PC-9 (cell line): ENCODE data around the gene PLB1. TPM values are rescaled to one million over a fixed set of nuclear protein-coding genes. Genes with fewer than 3 reads are reported as not detected.

Experiments
- BruUV-seq: library from RNA; stranded (reverse); fragments of 400-500 nt; replicated peaks from 2 replicates; lab custom pipeline; 2021; lab: Mats Ljungman, UMichigan
- CTCF ChIA-PET: fragments of 300-600 bp; sonication (Branson Sonifier 250); formaldehyde crosslinking; loops from one replicate; lab custom pipeline; 2022; ENCODE audit warnings: antibody characterized with exemption; lab: Charles Lee
- POLR2A ChIA-PET: fragments of 300-600 bp; sonication (Branson Sonifier 250); formaldehyde crosslinking; loops from one replicate; lab custom pipeline; 2022; ENCODE audit warnings: antibody characterized with exemption; ENCODE audit not compliant: unreplicated experiment; lab: Charles Lee
- DNase-seq, 2 experiments: peaks; one replicate each; pipeline versions ENCODE4 v3.0.0 to v3.0.0-alpha.2; 2015 to 2022; ENCODE audit warnings: mixed read lengths in 1 of 2
- H2AFZ ChIP-seq: fragments of 200-600 bp; sonication (generic); 2 replicates; pipeline ENCODE4 v1.8.1; 2017; ENCODE audit warnings: antibody characterized with exemption
- H3F3A ChIP-seq: fragments of 200-600 bp; sonication (generic); 2 replicates; pipeline ENCODE4 v1.8.1; 2017; ENCODE audit warnings: antibody characterized with exemption, mild to moderate bottlenecking, low read depth; ENCODE audit not compliant: insufficient read depth
- H3K27ac ChIP-seq: fragments of 200-600 bp; sonication (generic); 2 replicates; pipeline ENCODE4 v1.6.1; 2016; ENCODE audit warnings: mixed run types
- H3K27me3 ChIP-seq: fragments of 200-600 bp; sonication (generic); 2 replicates; pipeline ENCODE4 v1.6.1; 2016; ENCODE audit warnings: low read depth, mixed run types; ENCODE audit not compliant: insufficient read depth
- H3K36me3 ChIP-seq: fragments of 200-600 bp; sonication (generic); 2 replicates; pipeline ENCODE4 v1.6.1; 2016; ENCODE audit warnings: low read depth, mixed run types
- H3K4me1 ChIP-seq: fragments of 200-600 bp; sonication (generic); replicated peaks from 2 replicates; pipeline ENCODE4 v1.6.1; 2016; ENCODE audit warnings: mixed run types; ENCODE audit not compliant: insufficient read depth
- H3K4me2 ChIP-seq: fragments of 200-600 bp; sonication (generic); 2 replicates; pipeline ENCODE4 v1.6.1; 2017; ENCODE audit warnings: mixed run types
- H3K4me3 ChIP-seq: fragments of 200-600 bp; sonication (generic); 2 replicates; pipeline ENCODE4 v1.6.1; 2016; ENCODE audit warnings: mixed run types
- H3K79me2 ChIP-seq: fragments of 200-600 bp; sonication (generic); 2 replicates; pipeline ENCODE4 v1.6.1; 2017; ENCODE audit warnings: low read depth, mixed run types
- H3K9me2 ChIP-seq: fragments of 200-600 bp; sonication (generic); 2 replicates; pipeline ENCODE4 v1.8.1; 2017; ENCODE audit warnings: mild to moderate bottlenecking; ENCODE audit not compliant: insufficient read depth
- H3K9me3 ChIP-seq: fragments of 200-600 bp; sonication (generic); 2 replicates; pipeline ENCODE4 v1.8.1; 2016; ENCODE audit warnings: low read depth; ENCODE audit not compliant: insufficient read depth
- H4K20me1 ChIP-seq: fragments of 200-600 bp; sonication (generic); 2 replicates; pipeline ENCODE4 v1.8.1; 2017; ENCODE audit not compliant: insufficient read depth
- EZH2 ChIP-seq: fragments of 200-600 bp; sonication (generic); IDR thresholded peaks from 2 replicates; pipeline ENCODE4 v1.8.0; 2017; ENCODE audit warnings: antibody characterized with exemption, low read depth
- intact Hi-C: fragments of 100-400 bp; cut with micrococcal nuclease; formaldehyde crosslinking; loops from one replicate; pipeline ENCODE4 v1.10.0; 2022; ENCODE audit not compliant: unreplicated experiment
- total RNA-seq: library from RNA; stranded (reverse); gene quantifications from 2 replicates; pipeline ENCODE4 v1.2.3, GENCODE V29; 2021
- TF ChIP-seq, protein P1 (sequence below): fragments of 200-600 bp; sonication (generic); conservative IDR thresholded peaks from 2 replicates; pipeline ENCODE4 v1.6.1; 2017; ENCODE audit warnings: mixed run types, antibody characterized with exemption, mild to moderate bottlenecking, moderate library complexity

PLB1 gene
- total RNA-seq, 1 experiment from 2014 or later, result 2.7 TPM

DNA sequence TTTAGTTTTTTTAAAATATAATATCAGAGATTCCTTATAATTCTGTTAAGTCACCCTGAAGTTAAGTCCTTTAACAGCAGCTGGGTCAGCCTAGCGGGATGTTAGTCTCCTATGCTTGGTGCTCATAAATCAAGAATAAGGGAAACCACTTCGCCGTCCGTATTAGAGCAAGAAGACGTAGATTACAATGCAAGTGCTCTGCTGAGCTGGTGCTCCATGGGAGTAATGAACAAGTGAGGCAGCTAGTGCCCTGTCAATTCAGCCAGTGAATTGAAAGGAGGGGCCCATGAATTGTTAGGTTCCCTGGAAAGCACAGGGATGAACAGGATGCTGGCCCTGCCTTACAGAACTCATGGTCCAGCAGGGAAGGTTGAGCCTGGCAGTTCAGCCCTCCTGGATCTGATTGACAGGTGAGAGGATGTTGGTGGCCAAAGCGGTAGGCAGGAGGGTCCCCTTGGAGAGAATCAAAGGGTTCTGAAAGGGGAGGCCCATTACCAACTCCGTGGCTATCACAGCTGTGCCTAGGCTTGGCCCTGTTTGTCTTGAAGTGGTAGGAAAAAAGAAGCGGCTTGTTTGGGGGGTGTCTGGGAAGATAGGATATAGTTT lies 30.8 kb downstream of the PLB1 start:
- DNase-seq, result no peak
- no peaks in the 10 kb centered on the region for H3K4me1 ChIP-seq
- no TSS peak for BruUV-seq
- TF ChIP-seq EZH2, result no peak
- TF ChIP-seq, protein P1, sequence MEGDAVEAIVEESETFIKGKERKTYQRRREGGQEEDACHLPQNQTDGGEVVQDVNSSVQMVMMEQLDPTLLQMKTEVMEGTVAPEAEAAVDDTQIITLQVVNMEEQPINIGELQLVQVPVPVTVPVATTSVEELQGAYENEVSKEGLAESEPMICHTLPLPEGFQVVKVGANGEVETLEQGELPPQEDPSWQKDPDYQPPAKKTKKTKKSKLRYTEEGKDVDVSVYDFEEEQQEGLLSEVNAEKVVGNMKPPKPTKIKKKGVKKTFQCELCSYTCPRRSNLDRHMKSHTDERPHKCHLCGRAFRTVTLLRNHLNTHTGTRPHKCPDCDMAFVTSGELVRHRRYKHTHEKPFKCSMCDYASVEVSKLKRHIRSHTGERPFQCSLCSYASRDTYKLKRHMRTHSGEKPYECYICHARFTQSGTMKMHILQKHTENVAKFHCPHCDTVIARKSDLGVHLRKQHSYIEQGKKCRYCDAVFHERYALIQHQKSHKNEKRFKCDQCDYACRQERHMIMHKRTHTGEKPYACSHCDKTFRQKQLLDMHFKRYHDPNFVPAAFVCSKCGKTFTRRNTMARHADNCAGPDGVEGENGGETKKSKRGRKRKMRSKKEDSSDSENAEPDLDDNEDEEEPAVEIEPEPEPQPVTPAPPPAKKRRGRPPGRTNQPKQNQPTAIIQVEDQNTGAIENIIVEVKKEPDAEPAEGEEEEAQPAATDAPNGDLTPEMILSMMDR, result no peak
- no peak overlapping the region for H3K4me2 ChIP-seq
- H3K27ac ChIP-seq, result no peak overlapping the region
- no peaks in the 10 kb centered on the region for H3K27me3 ChIP-seq
- ChIA-PET CTCF (no interaction called here), POLR2A (no interaction called here)
- intact Hi-C loops, result no loop called here
- H3K36me3 ChIP-seq, result no peaks in the 10 kb centered on the region
- no peaks in the 10 kb centered on the region; the same call in 1 of the 2 replicates for H3K9me2 ChIP-seq
- no peak overlapping the region for H3K4me3 ChIP-seq
- no peaks in the 10 kb centered on the region for H4K20me1 ChIP-seq
- no peaks in the 10 kb centered on the region for H3K9me3 ChIP-seq
- no peak overlapping the region for H2AFZ ChIP-seq
- H3F3A ChIP-seq, result no peaks in the 10 kb centered on the region
- H3K79me2 ChIP-seq, result no peaks in the 10 kb centered on the region

DNA sequence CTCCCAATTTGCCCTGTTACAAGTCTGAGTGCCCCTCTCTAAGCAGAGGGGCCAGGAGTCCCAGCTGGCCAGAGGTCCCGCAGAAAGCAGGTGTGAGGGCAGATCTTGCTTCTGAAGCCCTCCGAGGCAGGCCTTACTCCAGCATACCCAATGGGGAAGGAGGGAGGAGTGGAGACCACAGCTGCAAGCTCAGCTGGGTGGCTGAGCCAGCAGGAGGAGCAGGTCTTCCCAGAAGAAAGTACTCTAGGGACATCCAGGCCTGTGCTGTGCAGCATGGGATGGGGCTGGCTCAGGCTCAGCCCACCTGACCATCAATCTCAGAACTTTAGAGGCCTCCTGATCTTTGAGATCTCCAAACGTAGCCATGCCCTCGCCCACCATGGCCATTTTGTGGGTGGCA lies 31.3 kb downstream of the PLB1 start:
- no peaks in the 10 kb centered on the region for H3K9me3 ChIP-seq
- no peaks in the 10 kb centered on the region for H3K27me3 ChIP-seq
- TF ChIP-seq, protein P1, result no peak
- no peak for TF ChIP-seq EZH2
- no peaks in the 10 kb centered on the region for H3F3A ChIP-seq
- no peaks in the 10 kb centered on the region; the same call in 1 of the 2 replicates for H3K9me2 ChIP-seq
- no peak overlapping the region for H2AFZ ChIP-seq
- H3K79me2 ChIP-seq, result no peaks in the 10 kb centered on the region
- no peaks in the 10 kb centered on the region for H3K36me3 ChIP-seq
- no peaks in the 10 kb centered on the region for H3K4me1 ChIP-seq
- POLR2A ChIA-PET, result no interaction called here
- no peak overlapping the region for H3K27ac ChIP-seq
- CTCF ChIA-PET, result no interaction called here
- no peak overlapping the region for H3K4me3 ChIP-seq
- no peaks in the 10 kb centered on the region for H4K20me1 ChIP-seq
- BruUV-seq, result no TSS peak
- no peak for DNase-seq
- H3K4me2 ChIP-seq, result no peak overlapping the region
- intact Hi-C loops, result no loop called here

DNA sequence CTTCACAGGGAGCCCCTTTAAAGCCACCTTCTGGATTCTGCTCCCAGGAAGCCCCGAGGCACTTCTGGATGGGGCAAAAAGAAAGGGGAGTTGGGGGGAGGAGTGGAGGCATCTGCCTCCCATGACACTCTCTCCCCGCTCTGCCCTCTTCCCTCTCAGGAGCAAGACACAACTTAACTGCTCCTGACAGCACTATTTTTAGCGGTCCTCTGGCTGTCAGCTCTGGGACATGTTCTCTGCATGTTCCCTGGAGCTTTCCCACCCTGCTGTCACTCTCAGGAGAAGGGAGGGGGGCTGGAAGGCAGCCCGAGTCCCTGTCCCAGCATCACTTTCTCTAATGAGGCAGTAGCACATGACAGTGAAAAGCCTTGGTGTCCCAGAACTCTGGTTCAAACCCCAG lies 32.3 kb downstream of the PLB1 start:
- no peak for TF ChIP-seq EZH2
- TF ChIP-seq, protein P1, result no peak
- no peak overlapping the region for H3K4me2 ChIP-seq
- CTCF ChIA-PET, result interaction anchor here (0.7 kb wide), 1 partner anchor 10 kb away, joined by 3 read pairs; no protein-coding TSS in a partner anchor

More for the DNA sequence above, 32.3 kb downstream of the PLB1 start:
- no peaks in the 10 kb centered on the region; the same call in 1 of the 2 replicates for H3K9me2 ChIP-seq
- no peaks in the 10 kb centered on the region for H3K4me1 ChIP-seq
- no peaks in the 10 kb centered on the region for H3K9me3 ChIP-seq
- H3K36me3 ChIP-seq, result no peaks in the 10 kb centered on the region
- H3K4me3 ChIP-seq, result no peak overlapping the region
- no peak overlapping the region for H2AFZ ChIP-seq
- H3K79me2 ChIP-seq, result no peaks in the 10 kb centered on the region
- intact Hi-C loops, result no loop called here
- H4K20me1 ChIP-seq, result no peaks in the 10 kb centered on the region
- no peak for DNase-seq
- no peak overlapping the region for H3K27ac ChIP-seq
- BruUV-seq, result no TSS peak
- no peaks in the 10 kb centered on the region for H3F3A ChIP-seq
- H3K27me3 ChIP-seq, result no peaks in the 10 kb centered on the region
- POLR2A ChIA-PET, result no interaction called here
